ENCODE measurements around the gene C8B. TPM values are rescaled to one million over a fixed set of nuclear protein-coding genes. Genes with fewer than 3 reads are reported as not detected.

The C8B gene
- total RNA-seq, 3 donors from 2014 or later, result not detected

DNA sequence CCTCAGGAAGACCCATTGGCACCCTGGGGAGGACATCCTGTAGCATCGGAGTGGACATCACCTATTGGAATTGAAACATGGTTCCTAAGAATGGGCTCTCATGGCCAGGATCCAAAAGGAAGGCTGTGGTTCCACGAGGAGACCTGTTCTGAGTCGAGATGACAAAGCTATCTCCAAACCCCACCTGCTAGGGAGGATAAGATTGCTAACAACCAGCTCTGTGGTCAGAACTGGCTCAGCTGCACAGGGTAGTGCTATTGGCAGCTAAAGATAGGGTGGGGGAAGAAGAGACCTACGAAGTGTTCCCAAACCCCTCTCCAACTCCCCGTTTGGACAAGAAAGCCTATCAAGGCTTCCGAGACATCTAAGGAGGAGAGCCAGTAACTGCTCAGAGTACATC lies 17.7 kb upstream of the C8B start:
- H3K4me3 Mint-ChIP-seq, result no peak overlapping the region
- peaks cover 4% of the 10 kb centered on the region for H3K27me3 Mint-ChIP-seq (ENCODE audit: low read depth)
- H3K9me3 Mint-ChIP-seq, result no peaks in the 10 kb centered on the region
- H3K4me1 Mint-ChIP-seq (ENCODE audit: low read depth), result no peaks in the 10 kb centered on the region
- no peak for ATAC-seq
- H3K36me3 Mint-ChIP-seq (ENCODE audit: insufficient read depth), result no peaks in the 10 kb centered on the region
- DNase-seq, result no peak

GRCh38 chr1:56979986-56980755 lies 14.4 kb upstream of the C8B start:
- no peaks in the 10 kb centered on the region for H3K36me3 Mint-ChIP-seq (ENCODE audit: insufficient read depth)
- H3K4me1 Mint-ChIP-seq (ENCODE audit: low read depth), result no peaks in the 10 kb centered on the region
- H3K27me3 Mint-ChIP-seq (ENCODE audit: low read depth), result peaks cover 5% of the 10 kb centered on the region
- no peaks in the 10 kb centered on the region for H3K9me3 Mint-ChIP-seq
- DNase-seq (no peak), ATAC-seq (no peak)
- no peak overlapping the region for H3K4me3 Mint-ChIP-seq

GRCh38 chr1:56978819-56979218 lies 13.0 kb upstream of the C8B start:
- no peaks in the 10 kb centered on the region for H3K4me1 Mint-ChIP-seq (ENCODE audit: low read depth)

DNA sequence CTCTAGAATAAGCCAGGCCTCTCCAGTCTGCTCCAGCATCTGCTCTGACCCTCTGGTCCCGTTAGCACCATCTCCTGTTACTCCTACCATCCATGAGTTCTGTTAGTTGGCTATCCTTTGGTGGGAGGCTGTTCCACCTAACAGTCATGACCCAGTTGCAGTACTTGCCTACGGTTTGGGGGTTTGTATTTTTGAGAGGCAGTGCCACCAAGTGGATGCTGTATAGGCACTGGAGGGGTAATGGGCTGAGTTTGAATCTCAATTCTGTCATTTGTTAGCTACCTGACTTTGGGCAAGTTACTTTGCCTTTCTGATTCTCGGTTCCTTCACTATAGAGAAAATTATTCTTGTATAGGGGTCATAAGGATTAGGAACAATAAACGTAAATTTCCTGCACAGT lies 12.1 kb upstream of the C8B start:
- H3K36me3 Mint-ChIP-seq (ENCODE audit: insufficient read depth), result no peaks in the 10 kb centered on the region
- no peak for ATAC-seq
- no peak overlapping the region for H3K4me3 Mint-ChIP-seq
- H3K9me3 Mint-ChIP-seq, result no peaks in the 10 kb centered on the region
- H3K4me1 Mint-ChIP-seq (ENCODE audit: low read depth), result no peaks in the 10 kb centered on the region
- H3K27me3 Mint-ChIP-seq (ENCODE audit: low read depth), result peaks cover 5% of the 10 kb centered on the region
- DNase-seq, result no peak

More at GRCh38 chr1:56978819-56979218, 13.0 kb upstream of the C8B start:
- DNase-seq, result no peak
- Mint-ChIP-seq H3K36me3 (ENCODE audit: insufficient read depth) (no peaks in the 10 kb centered on the region), H3K9me3 (no peaks in the 10 kb centered on the region), H3K4me3 (no peak overlapping the region), H3K27me3 (ENCODE audit: low read depth) (peaks cover 5% of the 10 kb centered on the region)
- ATAC-seq, result no peak

DNA sequence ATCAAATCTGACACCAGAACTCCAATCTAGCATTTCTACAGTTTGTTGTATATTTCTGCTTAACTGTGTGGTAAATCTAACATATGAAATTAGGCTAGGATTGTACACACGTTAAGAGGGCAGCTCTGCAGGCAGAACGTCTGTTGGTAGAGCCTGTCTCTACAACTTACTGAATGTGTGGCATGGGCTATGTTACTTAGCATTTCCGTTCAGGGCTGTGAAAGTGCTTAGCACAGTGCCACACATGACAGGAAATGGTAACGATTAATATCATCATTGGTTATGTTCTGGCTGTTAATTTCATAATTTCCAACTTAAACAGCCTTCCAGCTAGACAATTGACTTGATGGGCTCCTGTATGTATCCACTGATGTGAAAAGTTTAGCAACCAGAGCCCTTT lies 9.6 kb upstream of the C8B start:
- Mint-ChIP-seq H3K9me3 (no peaks in the 10 kb centered on the region), H3K36me3 (ENCODE audit: insufficient read depth) (no peaks in the 10 kb centered on the region), H3K4me1 (ENCODE audit: low read depth) (no peaks in the 10 kb centered on the region), H3K27me3 (ENCODE audit: low read depth) (peaks cover 1% of the 10 kb centered on the region), H3K4me3 (no peak overlapping the region)
- DNase-seq, result no peak
- ATAC-seq, result no peak

GRCh38 chr1:56973923-56974742 lies 8.3 kb upstream of the C8B start:
- ATAC-seq, result no peak
- no peak overlapping the region for H3K4me3 Mint-ChIP-seq
- no peaks in the 10 kb centered on the region for H3K36me3 Mint-ChIP-seq (ENCODE audit: insufficient read depth)
- peaks cover 1% of the 10 kb centered on the region for H3K27me3 Mint-ChIP-seq (ENCODE audit: low read depth)
- no peaks in the 10 kb centered on the region for H3K4me1 Mint-ChIP-seq (ENCODE audit: low read depth)
- DNase-seq, result no peak
- H3K9me3 Mint-ChIP-seq, result no peaks in the 10 kb centered on the region

GRCh38 chr1:56972976-56973375 lies 7.2 kb upstream of the C8B start:
- no peak overlapping the region for H3K4me3 Mint-ChIP-seq

DNA sequence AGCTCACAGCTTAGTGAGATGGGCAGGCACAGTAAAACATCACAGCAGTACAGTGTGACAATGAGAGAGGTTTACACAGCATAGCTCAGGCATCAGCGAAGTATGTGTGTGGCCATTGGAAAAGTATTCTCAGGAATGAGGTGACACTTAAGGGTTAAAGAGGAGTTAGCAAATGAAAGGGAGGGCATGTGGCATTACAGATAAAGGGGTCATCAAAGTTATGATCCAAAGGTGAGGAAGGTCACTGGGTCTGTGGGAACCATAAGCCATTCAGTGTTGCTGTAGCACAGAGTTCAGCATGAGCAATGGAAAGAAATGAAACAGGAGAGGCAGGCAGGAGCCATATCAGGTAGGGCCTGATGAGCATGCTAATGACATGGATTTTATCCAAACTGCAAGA lies 4.5 kb upstream of the C8B start:
- Mint-ChIP-seq H3K4me3 (no peak overlapping the region), H3K4me1 (ENCODE audit: low read depth) (no peaks in the 10 kb centered on the region), H3K27me3 (ENCODE audit: low read depth) (no peaks in the 10 kb centered on the region), H3K36me3 (ENCODE audit: insufficient read depth) (no peaks in the 10 kb centered on the region), H3K9me3 (no peaks in the 10 kb centered on the region)
- no peak for ATAC-seq
- DNase-seq, result no peak

More at GRCh38 chr1:56972976-56973375, 7.2 kb upstream of the C8B start:
- ATAC-seq, result no peak
- H3K27me3 Mint-ChIP-seq (ENCODE audit: low read depth), result peaks cover 1% of the 10 kb centered on the region
- DNase-seq, result no peak
- H3K9me3 Mint-ChIP-seq, result no peaks in the 10 kb centered on the region
- no peaks in the 10 kb centered on the region for H3K36me3 Mint-ChIP-seq (ENCODE audit: insufficient read depth)
- no peaks in the 10 kb centered on the region for H3K4me1 Mint-ChIP-seq (ENCODE audit: low read depth)

- ATAC-seq, result no peak
- Mint-ChIP-seq H3K4me3 (no peak overlapping the region), H3K27me3 (ENCODE audit: low read depth) (no peaks in the 10 kb centered on the region), H3K36me3 (ENCODE audit: insufficient read depth) (no peaks in the 10 kb centered on the region), H3K4me1 (ENCODE audit: low read depth) (no peaks in the 10 kb centered on the region), H3K9me3 (no peaks in the 10 kb centered on the region)
- DNase-seq, result no peak
These were observed 3.2 kb upstream of the C8B start for GRCh38 chr1:56968878-56969495.

GRCh38 chr1:56967900-56968832 lies 2.4 kb upstream of the C8B start:
- Mint-ChIP-seq H3K4me3 (no peak overlapping the region), H3K9me3 (no peaks in the 10 kb centered on the region), H3K4me1 (ENCODE audit: low read depth) (no peaks in the 10 kb centered on the region), H3K36me3 (ENCODE audit: insufficient read depth) (no peaks in the 10 kb centered on the region), H3K27me3 (ENCODE audit: low read depth) (no peaks in the 10 kb centered on the region)
- ATAC-seq, result no peak
- no peak for DNase-seq

DNA sequence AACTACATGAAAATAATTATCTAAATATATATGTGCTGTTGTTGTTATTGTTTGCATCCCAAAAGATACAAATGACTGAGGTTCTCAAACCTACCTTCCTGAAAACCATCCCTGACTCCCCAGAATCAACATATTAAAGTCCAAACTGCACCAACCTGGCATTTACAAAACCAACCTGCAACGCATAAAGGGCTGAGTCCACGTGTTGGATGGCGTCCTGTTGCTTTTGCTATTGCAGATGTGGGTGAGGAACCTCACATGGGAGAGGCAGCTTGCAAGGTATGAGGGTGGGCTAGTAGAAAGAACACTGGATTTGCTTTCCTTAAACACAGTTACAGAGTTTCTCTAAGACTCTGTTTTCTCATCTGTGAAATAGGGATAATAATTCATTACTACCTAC lies 1.5 kb upstream of the C8B start:
- Mint-ChIP-seq H3K36me3 (ENCODE audit: insufficient read depth) (no peaks in the 10 kb centered on the region), H3K27me3 (ENCODE audit: low read depth) (no peaks in the 10 kb centered on the region), H3K4me3 (no peak overlapping the region), H3K9me3 (no peaks in the 10 kb centered on the region), H3K4me1 (ENCODE audit: low read depth) (no peaks in the 10 kb centered on the region)
- ATAC-seq (no peak), DNase-seq (no peak)

- DNase-seq (no peak), ATAC-seq (no peak)
- H3K27me3 Mint-ChIP-seq (ENCODE audit: low read depth), result no peaks in the 10 kb centered on the region
- H3K36me3 Mint-ChIP-seq (ENCODE audit: insufficient read depth), result no peaks in the 10 kb centered on the region
- no peaks in the 10 kb centered on the region for H3K4me1 Mint-ChIP-seq (ENCODE audit: low read depth)
- H3K9me3 Mint-ChIP-seq, result no peaks in the 10 kb centered on the region
- no peak overlapping the region for H3K4me3 Mint-ChIP-seq
These were observed 834 bp upstream of the C8B start for GRCh38 chr1:56966698-56966999.

DNA sequence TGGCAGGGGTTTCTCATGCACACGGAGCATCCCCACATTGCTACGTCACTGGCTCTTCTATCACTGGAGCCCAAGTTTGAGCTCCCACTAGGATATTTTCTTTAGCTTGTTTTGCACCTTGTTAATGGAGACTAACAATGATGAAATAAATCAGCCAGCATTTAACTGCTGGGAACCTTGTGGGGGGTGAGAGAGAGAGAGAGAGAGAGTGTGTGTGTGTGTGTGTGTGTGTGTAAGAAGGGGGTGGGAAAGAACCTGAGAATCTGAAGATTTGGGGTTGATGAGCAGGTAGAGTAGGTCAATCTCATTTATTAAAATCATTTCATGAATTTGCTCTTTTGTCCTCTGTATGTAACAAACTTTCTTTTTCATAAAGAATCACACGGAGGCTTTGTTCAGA lies 624 bp downstream of the C8B start:
- no peaks in the 10 kb centered on the region for H3K27me3 Mint-ChIP-seq (ENCODE audit: low read depth)
- DNase-seq (no peak), ATAC-seq (no peak)
- H3K36me3 Mint-ChIP-seq (ENCODE audit: insufficient read depth), result no peaks in the 10 kb centered on the region
- H3K4me1 Mint-ChIP-seq (ENCODE audit: low read depth), result no peaks in the 10 kb centered on the region
- H3K9me3 Mint-ChIP-seq, result no peaks in the 10 kb centered on the region
- no peak overlapping the region for H3K4me3 Mint-ChIP-seq
